Thymus (tissue), 11 donors: ENCODE data around the gene LRP1B. TPM values are rescaled to one million over a fixed set of nuclear protein-coding genes. Genes with fewer than 3 reads are reported as not detected.

Experiments
- DNase-seq, 9 donors: peaks; one replicate each; pipeline ENCODE4 v3.0.0-alpha.2; 2013; ENCODE audit warnings: low spot score in 9 of 9, low read depth in 6 of 9, missing footprints in 1 of 9
- H3K27ac ChIP-seq, 2 donors: one replicate each; pipeline ENCODE4 v1.5.1; 2013; ENCODE audit warnings: control low read depth in 1 of 2, low read depth in 1 of 2, low read length in 1 of 2, mild to moderate bottlenecking in 1 of 2, moderate library complexity in 1 of 2
- H3K27me3 ChIP-seq, 2 donors: one replicate each; pipeline ENCODE4 v1.5.1; 2013; ENCODE audit warnings: low read length in 1 of 2; ENCODE audit not compliant: control insufficient read depth in 2 of 2, insufficient read depth in 1 of 2
- H3K36me3 ChIP-seq, 2 donors: one replicate each; pipeline ENCODE4 v1.5.1; 2013; ENCODE audit warnings: low read length in 1 of 2, mild to moderate bottlenecking in 1 of 2, moderate library complexity in 1 of 2; ENCODE audit not compliant: control insufficient read depth in 2 of 2, insufficient read depth in 2 of 2
- H3K4me1 ChIP-seq, 2 donors: one replicate each; pipeline ENCODE4 v1.5.1; 2013; ENCODE audit warnings: low read length in 2 of 2; ENCODE audit not compliant: control insufficient read depth in 2 of 2, insufficient read depth in 2 of 2
- H3K4me3 ChIP-seq, 2 donors: one replicate each; pipeline ENCODE4 v1.5.1; 2013; ENCODE audit warnings: low read length in 2 of 2, control low read depth in 1 of 2, mild to moderate bottlenecking in 1 of 2
- H3K9me3 ChIP-seq, 2 donors: one replicate each; pipeline ENCODE4 v1.5.1; 2013; ENCODE audit warnings: low read length in 1 of 2, mild to moderate bottlenecking in 1 of 2; ENCODE audit not compliant: control insufficient read depth in 2 of 2, insufficient read depth in 1 of 2
- WGBS: extraction: QIAGEN DNeasy Blood & Tissue Kit; methylation state at CpG from one replicate; pipeline ENCODE4 v1.1.7; 2013; 5-methylcytosine and 5-hydroxymethylcytosine counted together
- polyA plus RNA-seq: library from polyadenylated mRNA; stranded (reverse); fragments of 200-250 nt; gene quantifications from one replicate; pipeline ENCODE4 v1.2.3, GENCODE V29; 2013
- total RNA-seq: library from RNA; stranded (reverse); fragments of 120-200 nt; gene quantifications from one replicate; pipeline ENCODE4 v1.2.4, GENCODE V29; 2013
- donor health status: healthy.

LRP1B gene
- total and polyA plus RNA-seq, 2 donors: 0.18 to 0.28 TPM

DNA sequence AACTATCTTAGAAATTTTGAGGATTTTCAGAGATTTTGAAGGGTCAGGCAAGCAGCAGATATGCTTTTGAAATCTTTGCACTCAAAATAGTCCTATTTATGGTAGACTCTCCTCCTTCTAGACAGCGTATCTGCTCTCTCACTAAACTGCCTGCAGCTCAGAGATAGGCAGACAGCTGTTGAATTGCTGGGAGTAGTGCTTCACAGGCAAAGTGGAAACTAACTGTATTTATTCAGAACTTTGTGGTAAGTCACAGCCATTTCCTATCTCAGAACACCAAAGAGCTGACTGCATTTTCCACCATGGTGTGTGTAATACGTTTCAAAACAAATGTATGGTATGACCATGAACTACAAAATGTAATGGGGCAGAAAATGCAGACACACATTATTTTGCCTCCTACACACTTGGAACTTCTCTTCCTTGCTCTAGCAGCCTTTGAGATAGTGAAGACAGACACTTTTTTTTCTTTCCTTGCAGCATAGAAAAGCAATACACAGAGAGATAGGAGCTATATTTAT is 352.4 kb downstream of the LRP1B start:
- DNase-seq: no peak

DNA sequence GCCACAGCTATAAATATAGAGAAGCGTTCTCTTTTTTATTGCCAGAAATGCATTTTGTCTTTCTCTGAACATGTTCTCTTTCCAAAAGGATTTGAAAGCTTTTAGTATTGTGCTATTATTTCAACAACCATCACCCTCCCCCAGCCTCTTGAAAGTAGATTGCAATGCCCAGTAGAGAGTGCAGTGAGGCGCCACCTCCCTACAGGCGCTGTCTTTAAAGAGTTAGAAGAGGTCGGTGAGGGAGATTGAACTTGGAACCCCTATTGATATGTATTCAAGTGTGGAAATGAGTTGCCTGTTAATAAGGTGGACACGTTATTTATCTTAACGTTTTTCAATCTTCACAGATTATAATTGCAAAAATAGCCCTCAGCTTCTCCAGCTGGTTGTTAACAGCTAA is 360.3 kb downstream of the LRP1B start:
- H3K4me1 ChIP-seq: no peaks in the 10 kb centered on the region
- no peak overlapping the region for H3K27ac ChIP-seq
- WGBS: 88% methylated on average over 6 of the region's 6 CpGs
- H3K9me3 ChIP-seq: no peaks in the 10 kb centered on the region
- DNase-seq: no peak
- no peaks in the 10 kb centered on the region for H3K27me3 ChIP-seq
- no peaks in the 10 kb centered on the region for H3K36me3 ChIP-seq
- no peak overlapping the region for H3K4me3 ChIP-seq

More for the DNA sequence above, 352.4 kb downstream of the LRP1B start:
- no peaks in the 10 kb centered on the region for H3K9me3 ChIP-seq
- WGBS: 27% methylated on average over 2 of the region's 2 CpGs
- H3K4me3 ChIP-seq: no peak overlapping the region
- no peak overlapping the region for H3K27ac ChIP-seq
- no peaks in the 10 kb centered on the region for H3K4me1 ChIP-seq
- no peaks in the 10 kb centered on the region for H3K27me3 ChIP-seq
- H3K36me3 ChIP-seq: no peaks in the 10 kb centered on the region

- Histone ChIP-seq H3K4me1 (no peaks in the 10 kb centered on the region), H3K36me3 (no peaks in the 10 kb centered on the region), H3K4me3 (no peak overlapping the region), H3K27me3 (no peaks in the 10 kb centered on the region), H3K9me3 (no peaks in the 10 kb centered on the region), H3K27ac (no peak overlapping the region)
- DNase-seq: no peak
- 94% methylated on average over 1 of the region's 1 CpG for WGBS
Observed at GRCh38 chr2:141767691-141768090, 363.1 kb downstream of the LRP1B start.

GRCh38 chr2:141767051-141767450 is 363.8 kb downstream of the LRP1B start:
- Histone ChIP-seq H3K27ac (no peak overlapping the region), H3K9me3 (no peaks in the 10 kb centered on the region), H3K36me3 (no peaks in the 10 kb centered on the region), H3K4me3 (no peak overlapping the region), H3K27me3 (no peaks in the 10 kb centered on the region), H3K4me1 (no peaks in the 10 kb centered on the region)
- WGBS: 86% methylated on average over 2 of the region's 2 CpGs
- DNase-seq: no peak

GRCh38 chr2:141766225-141766624 is 364.6 kb downstream of the LRP1B start:
- 58% methylated on average over 2 of the region's 2 CpGs for WGBS
- H3K27ac ChIP-seq: no peak overlapping the region
- H3K4me3 ChIP-seq: no peak overlapping the region

DNA sequence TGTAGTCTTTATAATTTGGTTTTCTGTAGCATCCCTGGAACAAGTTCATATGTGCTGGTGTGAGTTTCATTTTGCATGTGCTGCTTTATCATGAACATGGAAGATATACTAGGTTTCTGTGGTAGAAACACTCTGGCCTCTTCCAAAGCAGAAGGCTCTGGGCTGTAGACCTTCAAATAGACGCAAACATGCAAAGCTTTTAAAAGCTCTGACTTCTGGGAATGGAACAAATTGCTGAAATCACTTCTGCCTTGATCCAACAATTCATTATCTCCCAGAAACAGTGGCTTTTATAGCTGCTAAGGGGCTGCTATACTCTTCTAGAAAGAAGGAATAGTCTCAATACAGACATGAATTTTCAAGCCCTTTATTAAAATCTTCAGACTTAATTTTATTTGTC is 382.2 kb downstream of the LRP1B start:
- H3K36me3 ChIP-seq: no peaks in the 10 kb centered on the region
- no peak overlapping the region for H3K4me3 ChIP-seq
- WGBS: 83% methylated on average over 1 of the region's 1 CpG
- H3K4me1 ChIP-seq: no peaks in the 10 kb centered on the region
- no peak for DNase-seq
- no peaks in the 10 kb centered on the region for H3K27me3 ChIP-seq
- no peaks in the 10 kb centered on the region for H3K9me3 ChIP-seq
- no peak overlapping the region for H3K27ac ChIP-seq

More at GRCh38 chr2:141766225-141766624, 364.6 kb downstream of the LRP1B start:
- Histone ChIP-seq H3K36me3 (no peaks in the 10 kb centered on the region), H3K27me3 (no peaks in the 10 kb centered on the region), H3K4me1 (no peaks in the 10 kb centered on the region), H3K9me3 (no peaks in the 10 kb centered on the region)
- no peak for DNase-seq

- no peak for DNase-seq
- H3K4me1 ChIP-seq: no peaks in the 10 kb centered on the region
- WGBS: 64% methylated on average over 3 of the region's 3 CpGs
Observed at GRCh38 chr2:141741652-141742051, 389.2 kb downstream of the LRP1B start.

GRCh38 chr2:141737492-141738255 is 393.1 kb downstream of the LRP1B start:
- no peaks in the 10 kb centered on the region for H3K27me3 ChIP-seq
- H3K4me1 ChIP-seq: no peaks in the 10 kb centered on the region
- H3K27ac ChIP-seq: no peak overlapping the region
- no peak overlapping the region for H3K4me3 ChIP-seq
- 52% methylated on average over 3 of the region's 3 CpGs for WGBS
- no peak for DNase-seq
- H3K36me3 ChIP-seq: no peaks in the 10 kb centered on the region
- H3K9me3 ChIP-seq: no peaks in the 10 kb centered on the region

More at GRCh38 chr2:141741652-141742051, 389.2 kb downstream of the LRP1B start:
- no peak overlapping the region for H3K4me3 ChIP-seq
- H3K36me3 ChIP-seq: no peaks in the 10 kb centered on the region
- no peaks in the 10 kb centered on the region for H3K9me3 ChIP-seq
- H3K27ac ChIP-seq: no peak overlapping the region
- no peaks in the 10 kb centered on the region for H3K27me3 ChIP-seq

DNA sequence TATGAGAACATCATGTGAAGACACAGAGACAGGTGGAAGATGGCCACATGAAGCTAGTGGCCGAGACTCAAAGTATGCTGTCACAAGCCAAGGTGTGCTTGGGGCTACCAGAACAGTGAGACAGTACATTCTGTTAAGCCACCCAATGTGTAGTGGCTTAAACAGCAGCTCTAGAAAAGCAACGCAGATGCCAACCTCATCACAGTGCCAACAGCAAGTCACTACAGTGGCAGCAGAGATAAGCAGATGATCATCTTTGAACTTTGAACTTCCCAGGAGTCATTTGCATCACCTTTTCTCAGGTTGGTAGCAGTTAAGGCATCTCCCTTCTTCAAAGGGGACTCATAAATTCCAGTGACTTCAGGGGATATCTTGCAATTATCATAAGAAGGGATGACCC is 394.4 kb downstream of the LRP1B start:
- Histone ChIP-seq H3K4me1 (no peaks in the 10 kb centered on the region), H3K4me3 (no peak overlapping the region), H3K27ac (no peak overlapping the region), H3K27me3 (no peaks in the 10 kb centered on the region), H3K9me3 (no peaks in the 10 kb centered on the region), H3K36me3 (no peaks in the 10 kb centered on the region)
- 95% methylated on average over 2 of the region's 2 CpGs for WGBS
- DNase-seq: no peak
